Neural crest cell (in vitro differentiated cells): ENCODE results near the gene CYB561. TPM values are rescaled to one million over a fixed set of nuclear protein-coding genes. Genes with fewer than 3 reads are reported as not detected.

Experiments
- DNase-seq: peaks from one replicate; pipeline ENCODE4 v3.0.0; 2021; ENCODE audit warnings: low read depth, mixed read lengths, low spot score
- H3K27ac Mint-ChIP-seq: one replicate; pipeline ENCODE4 v1.8.0; 2021; ENCODE audit warnings: mild to moderate bottlenecking, mixed read lengths; ENCODE audit not compliant: unreplicated experiment
- H3K27me3 Mint-ChIP-seq: 2 replicates; pipeline ENCODE4 v1.8.0; 2021; ENCODE audit warnings: low read depth, mild to moderate bottlenecking, mixed read lengths
- H3K36me3 Mint-ChIP-seq: 2 replicates; pipeline ENCODE4 v1.8.0; 2021; ENCODE audit warnings: low read depth, mild to moderate bottlenecking, mixed read lengths
- H3K4me1 Mint-ChIP-seq: 2 replicates; pipeline ENCODE4 v1.8.0; 2021; ENCODE audit warnings: mixed read lengths
- H3K4me3 Mint-ChIP-seq: one replicate; pipeline ENCODE4 v1.8.0; 2021; ENCODE audit warnings: mild to moderate bottlenecking, mixed read lengths
- H3K9me3 Mint-ChIP-seq: 2 replicates; pipeline ENCODE4 v1.8.0; 2021; ENCODE audit warnings: mixed read lengths
- total RNA-seq: library from RNA; stranded (reverse); gene quantifications from 2 replicates; pipeline ENCODE4 v1.2.1, GENCODE V29; 2021
- TF ChIP-seq, protein P1 (sequence below): fragments of 200-600 bp; sonication (generic); conservative IDR thresholded peaks from 2 replicates; pipeline ENCODE4 v1.5.0; 2021; ENCODE audit warnings: antibody characterized with exemption, mild to moderate bottlenecking

The CYB561 gene
- total RNA-seq, 1 donor from 2014 or later = 12.2 TPM

DNA sequence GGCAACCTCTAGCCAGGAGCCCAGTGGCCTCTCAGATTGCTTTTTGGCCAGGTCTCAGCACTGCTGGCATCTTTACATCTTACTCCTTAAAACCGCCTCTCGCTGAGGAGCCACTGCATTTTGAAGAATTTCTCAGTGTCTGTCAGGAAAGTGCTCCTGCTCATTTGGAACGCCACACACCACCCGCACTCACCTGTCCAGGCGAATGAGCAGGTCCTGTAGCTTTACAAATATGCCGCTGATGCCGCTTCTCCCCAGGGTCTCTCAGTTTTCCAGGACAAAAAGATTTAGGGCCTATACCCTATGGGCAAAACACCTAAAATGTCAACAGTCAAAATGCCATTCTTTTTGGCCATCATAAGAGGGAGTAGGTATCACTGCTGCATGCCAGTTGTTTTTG is 22.1 kb downstream of the CYB561 start:
- TF ChIP-seq, protein P1, sequence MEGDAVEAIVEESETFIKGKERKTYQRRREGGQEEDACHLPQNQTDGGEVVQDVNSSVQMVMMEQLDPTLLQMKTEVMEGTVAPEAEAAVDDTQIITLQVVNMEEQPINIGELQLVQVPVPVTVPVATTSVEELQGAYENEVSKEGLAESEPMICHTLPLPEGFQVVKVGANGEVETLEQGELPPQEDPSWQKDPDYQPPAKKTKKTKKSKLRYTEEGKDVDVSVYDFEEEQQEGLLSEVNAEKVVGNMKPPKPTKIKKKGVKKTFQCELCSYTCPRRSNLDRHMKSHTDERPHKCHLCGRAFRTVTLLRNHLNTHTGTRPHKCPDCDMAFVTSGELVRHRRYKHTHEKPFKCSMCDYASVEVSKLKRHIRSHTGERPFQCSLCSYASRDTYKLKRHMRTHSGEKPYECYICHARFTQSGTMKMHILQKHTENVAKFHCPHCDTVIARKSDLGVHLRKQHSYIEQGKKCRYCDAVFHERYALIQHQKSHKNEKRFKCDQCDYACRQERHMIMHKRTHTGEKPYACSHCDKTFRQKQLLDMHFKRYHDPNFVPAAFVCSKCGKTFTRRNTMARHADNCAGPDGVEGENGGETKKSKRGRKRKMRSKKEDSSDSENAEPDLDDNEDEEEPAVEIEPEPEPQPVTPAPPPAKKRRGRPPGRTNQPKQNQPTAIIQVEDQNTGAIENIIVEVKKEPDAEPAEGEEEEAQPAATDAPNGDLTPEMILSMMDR = no peak
- H3K4me3 Mint-ChIP-seq = peak overlapping the region; percentile 6
- H3K36me3 Mint-ChIP-seq = peaks cover 4% of the 10 kb centered on the region
- no peaks in the 10 kb centered on the region for H3K9me3 Mint-ChIP-seq
- H3K27me3 Mint-ChIP-seq = no peaks in the 10 kb centered on the region
- H3K4me1 Mint-ChIP-seq = peaks cover 4% of the 10 kb centered on the region
- DNase-seq = no peak
- H3K27ac Mint-ChIP-seq = no peak overlapping the region

GRCh38 chr17:63423251-63423950 is 22.7 kb downstream of the CYB561 start:
- Mint-ChIP-seq H3K4me3 (peak overlapping the region; percentile 6), H3K4me1 (peaks cover 4% of the 10 kb centered on the region), H3K27ac (no peak overlapping the region), H3K36me3 (peaks cover 4% of the 10 kb centered on the region), H3K9me3 (no peaks in the 10 kb centered on the region), H3K27me3 (no peaks in the 10 kb centered on the region)
- DNase-seq = no peak
- TF ChIP-seq, protein P1 = no peak

- TF ChIP-seq, protein P1 = no peak
- Mint-ChIP-seq H3K4me3 (no peak overlapping the region), H3K36me3 (peaks cover 4% of the 10 kb centered on the region), H3K27ac (no peak overlapping the region), H3K9me3 (no peaks in the 10 kb centered on the region), H3K4me1 (peaks cover 4% of the 10 kb centered on the region), H3K27me3 (no peaks in the 10 kb centered on the region)
- no peak for DNase-seq
Measured at GRCh38 chr17:63421681-63422645, 24.1 kb downstream of the CYB561 start.

GRCh38 chr17:63420868-63421680 is 25.0 kb downstream of the CYB561 start:
- Mint-ChIP-seq H3K4me3 (no peak overlapping the region), H3K27ac (peak overlapping the region; percentile 22), H3K9me3 (no peaks in the 10 kb centered on the region), H3K4me1 (peaks cover 4% of the 10 kb centered on the region), H3K27me3 (no peaks in the 10 kb centered on the region), H3K36me3 (peaks cover 4% of the 10 kb centered on the region)
- no peak for DNase-seq
- TF ChIP-seq, protein P1 = no peak
